Effector CD8-positive, alpha-beta T cell (primary cell): ENCODE results near the gene GRIN2C.
A peak's percentile ranks its signal among the peaks of the same experiment; 100 is the strongest.

Source experiments
- DNase-seq: peaks from one replicate; lab custom pipeline; 2025; lab: John Stamatoyannopoulos, UW

Gene GRIN2C

GRCh38 chr17:74864297-74864865 lies 4.7 kb upstream of the GRIN2C start:
- no peak for DNase-seq

- no peak for DNase-seq
Measured at GRCh38 chr17:74863420-74864296, 4.0 kb upstream of the GRIN2C start.

- no peak for DNase-seq
Measured at GRCh38 chr17:74862919-74863318, 3.2 kb upstream of the GRIN2C start.

GRCh38 chr17:74862108-74862901 lies 2.6 kb upstream of the GRIN2C start:
- peak; percentile 64 for DNase-seq

GRCh38 chr17:74861662-74862107 lies 2.0 kb upstream of the GRIN2C start:
- DNase-seq, result no peak

GRCh38 chr17:74860872-74861661 lies 1.4 kb upstream of the GRIN2C start:
- no peak for DNase-seq

- DNase-seq, result peak; percentile 13
Measured at GRCh38 chr17:74860229-74860871, 665 bp upstream of the GRIN2C start.

- no peak for DNase-seq
Measured at GRCh38 chr17:74858672-74859458, 820 bp downstream of the GRIN2C start.

- no peak for DNase-seq
Measured at GRCh38 chr17:74857191-74857590, 2.5 kb downstream of the GRIN2C start.

GRCh38 chr17:74856112-74856511 lies 3.6 kb downstream of the GRIN2C start:
- DNase-seq, result no peak

- DNase-seq, result no peak
Measured at GRCh38 chr17:74855323-74855722, 4.4 kb downstream of the GRIN2C start.

- DNase-seq, result no peak
Measured at GRCh38 chr17:74854792-74855191, 4.9 kb downstream of the GRIN2C start.

- no peak for DNase-seq
Measured at GRCh38 chr17:74853669-74854068, 6.0 kb downstream of the GRIN2C start.

GRCh38 chr17:74853048-74853397 lies 6.7 kb downstream of the GRIN2C start:
- no peak for DNase-seq

GRCh38 chr17:74852237-74853047 lies 7.2 kb downstream of the GRIN2C start:
- peak; percentile 27 for DNase-seq

GRCh38 chr17:74851612-74852236 lies 8.0 kb downstream of the GRIN2C start:
- DNase-seq, result no peak

- DNase-seq, result no peak
Measured at GRCh38 chr17:74850914-74851313, 8.8 kb downstream of the GRIN2C start.

- no peak for DNase-seq
Measured at GRCh38 chr17:74850310-74850709, 9.4 kb downstream of the GRIN2C start.
